Activated B cell treated with CpG ODN at 0.5 μM for 24 hours (primary cell): ENCODE measurements around the gene PLS1. TPM values are rescaled to one million over a fixed set of nuclear protein-coding genes. Genes with fewer than 3 reads are reported as not detected.
"Not testable (repeated sequence)": the region's sequence is repeated elsewhere in the genome, so short reads cannot be mapped to it uniquely, and the experiment has no call there.

Experiments used
- ATAC-seq: fragments of 200-7000 bp; cut with Tn5 transposase; one replicate; pipeline ENCODE4 v1.10.0; 2021; ENCODE audit warnings: low read depth, mild to moderate bottlenecking, moderate library complexity
- CTCF ChIA-PET: fragments of 350-600 bp; sonication (Branson Sonifier 250); formaldehyde crosslinking; loops from one replicate; lab custom pipeline; 2021; ENCODE audit warnings: antibody characterized with exemption; lab: Charles Lee
- POLR2A ChIA-PET: fragments of 350-600 bp; sonication (Branson Sonifier 250); formaldehyde crosslinking; loops from one replicate; lab custom pipeline; 2021; ENCODE audit warnings: antibody characterized with exemption; lab: Charles Lee
- DNase-seq: peaks from one replicate; pipeline ENCODE4 v3.0.0; 2022
- H3K27ac Mint-ChIP-seq: one replicate; pipeline ENCODE4 v1.8.0; 2020; ENCODE audit warnings: mixed read lengths
- H3K27me3 Mint-ChIP-seq: one replicate; pipeline ENCODE4 v1.8.0; 2021; ENCODE audit warnings: mixed read lengths
- H3K36me3 Mint-ChIP-seq: one replicate; pipeline ENCODE4 v1.8.0; 2021; ENCODE audit warnings: low read depth, mixed read lengths
- H3K4me1 Mint-ChIP-seq: one replicate; pipeline ENCODE4 v1.8.0; 2021; ENCODE audit warnings: mixed read lengths
- H3K4me3 Mint-ChIP-seq: one replicate; pipeline ENCODE4 v1.8.0; 2020; ENCODE audit warnings: mild to moderate bottlenecking, mixed read lengths
- H3K9me3 Mint-ChIP-seq: one replicate; pipeline ENCODE4 v1.8.0; 2020; ENCODE audit warnings: mixed read lengths
- intact Hi-C: fragments of 100-400 bp; cut with micrococcal nuclease; formaldehyde crosslinking; loops from one replicate; pipeline ENCODE4 v1.15.1; 2024
- total RNA-seq: library from RNA; stranded (reverse); gene quantifications from 2 replicates; pipeline ENCODE4 v1.2.3, GENCODE V29; 2022
- TF ChIP-seq, protein P1 (sequence below): fragments of 200-600 bp; IDR thresholded peaks from one replicate; pipeline ENCODE4 v1.8.0; 2022; ENCODE audit warnings: antibody characterized with exemption, mild to moderate bottlenecking

The PLS1 gene
- total RNA-seq, 1 donor from 2014 or later, result 0.91 TPM

GRCh38 chr3:142746646-142747045, 150.5 kb downstream of the PLS1 start:
- H3K4me1 Mint-ChIP-seq, result no peaks in the 10 kb centered on the region
- H3K27ac Mint-ChIP-seq, result no peak overlapping the region
- CTCF ChIA-PET, result no interaction called here
- POLR2A ChIA-PET, result no interaction called here
- DNase-seq (no peak), ATAC-seq (no peak)
- no peak overlapping the region for H3K4me3 Mint-ChIP-seq
- no peaks in the 10 kb centered on the region for H3K9me3 Mint-ChIP-seq
- H3K36me3 Mint-ChIP-seq, result peaks cover 2% of the 10 kb centered on the region
- intact Hi-C loops, result no loop called here
- TF ChIP-seq, protein P1, sequence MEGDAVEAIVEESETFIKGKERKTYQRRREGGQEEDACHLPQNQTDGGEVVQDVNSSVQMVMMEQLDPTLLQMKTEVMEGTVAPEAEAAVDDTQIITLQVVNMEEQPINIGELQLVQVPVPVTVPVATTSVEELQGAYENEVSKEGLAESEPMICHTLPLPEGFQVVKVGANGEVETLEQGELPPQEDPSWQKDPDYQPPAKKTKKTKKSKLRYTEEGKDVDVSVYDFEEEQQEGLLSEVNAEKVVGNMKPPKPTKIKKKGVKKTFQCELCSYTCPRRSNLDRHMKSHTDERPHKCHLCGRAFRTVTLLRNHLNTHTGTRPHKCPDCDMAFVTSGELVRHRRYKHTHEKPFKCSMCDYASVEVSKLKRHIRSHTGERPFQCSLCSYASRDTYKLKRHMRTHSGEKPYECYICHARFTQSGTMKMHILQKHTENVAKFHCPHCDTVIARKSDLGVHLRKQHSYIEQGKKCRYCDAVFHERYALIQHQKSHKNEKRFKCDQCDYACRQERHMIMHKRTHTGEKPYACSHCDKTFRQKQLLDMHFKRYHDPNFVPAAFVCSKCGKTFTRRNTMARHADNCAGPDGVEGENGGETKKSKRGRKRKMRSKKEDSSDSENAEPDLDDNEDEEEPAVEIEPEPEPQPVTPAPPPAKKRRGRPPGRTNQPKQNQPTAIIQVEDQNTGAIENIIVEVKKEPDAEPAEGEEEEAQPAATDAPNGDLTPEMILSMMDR, result no peak
- H3K27me3 Mint-ChIP-seq, result no peaks in the 10 kb centered on the region

DNA sequence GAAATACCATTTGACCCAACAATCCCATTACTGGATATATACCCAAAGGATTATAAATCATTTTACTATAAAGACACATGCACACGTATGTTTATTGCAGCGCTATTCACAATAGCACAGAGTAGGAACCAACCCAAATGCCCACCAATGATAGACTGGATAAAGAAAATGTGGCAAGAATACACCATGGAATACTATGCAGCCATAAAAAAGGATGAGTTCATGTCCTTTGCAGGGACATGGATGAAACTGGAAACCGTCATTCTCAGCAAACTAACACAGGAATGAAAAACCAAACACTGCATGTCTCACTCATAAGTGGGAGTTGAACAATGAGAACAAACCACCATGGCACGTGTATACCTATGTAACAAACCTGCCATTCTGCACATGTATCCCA, 154.3 kb downstream of the PLS1 start:
- CTCF ChIA-PET, POLR2A ChIA-PET, H3K4me3 Mint-ChIP-seq: not testable (repeated sequence)

DNA sequence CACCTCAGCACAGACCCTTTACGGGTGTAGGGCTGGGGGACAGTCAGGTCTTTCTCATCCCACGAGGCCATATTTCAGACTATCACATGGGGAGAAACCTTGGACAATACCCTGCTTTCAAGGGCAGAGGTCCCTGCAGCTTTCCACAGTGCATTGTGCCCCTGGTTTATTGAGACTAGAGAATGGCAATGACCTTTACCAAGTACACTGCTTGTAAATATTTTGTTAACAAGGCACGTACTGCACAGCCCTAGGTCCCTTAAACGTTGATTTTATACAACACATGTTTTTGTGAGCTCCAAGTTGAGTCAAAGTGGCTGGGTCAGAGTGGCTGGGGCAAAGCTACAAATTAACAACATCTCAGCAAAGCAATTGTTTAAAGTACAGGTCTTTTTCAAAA, 156.4 kb downstream of the PLS1 start:
- H3K36me3 Mint-ChIP-seq, H3K27ac Mint-ChIP-seq, CTCF ChIA-PET, H3K4me1 Mint-ChIP-seq, DNase-seq, ATAC-seq, POLR2A ChIA-PET, H3K9me3 Mint-ChIP-seq, H3K27me3 Mint-ChIP-seq, H3K4me3 Mint-ChIP-seq, intact Hi-C loops: not testable (repeated sequence)

More for the DNA sequence above, 154.3 kb downstream of the PLS1 start:
- ATAC-seq, H3K27ac Mint-ChIP-seq, intact Hi-C loops, H3K9me3 Mint-ChIP-seq, DNase-seq, H3K36me3 Mint-ChIP-seq, H3K4me1 Mint-ChIP-seq, H3K27me3 Mint-ChIP-seq: not testable (repeated sequence)

DNA sequence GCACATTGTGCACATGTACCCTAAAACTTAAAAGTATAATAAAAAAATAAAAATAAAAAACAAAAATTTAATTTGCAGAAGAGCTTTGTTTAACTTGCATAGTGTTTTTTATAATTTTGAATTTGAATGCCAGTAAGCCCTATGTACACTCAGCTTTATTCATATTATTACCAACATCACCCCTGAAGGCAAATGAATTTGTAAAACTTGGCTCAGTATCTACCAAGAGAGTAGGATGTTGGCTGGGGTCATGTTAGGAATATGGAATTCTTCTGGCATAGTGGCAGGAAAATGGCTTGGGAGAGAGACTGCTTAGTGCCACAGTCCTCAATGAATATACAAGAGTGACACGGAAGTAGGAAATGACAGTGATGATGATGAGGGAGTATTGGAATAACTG, 158.3 kb downstream of the PLS1 start:
- no peak for DNase-seq
- intact Hi-C loops, result no loop called here
- Mint-ChIP-seq H3K4me3 (no peak overlapping the region), H3K4me1 (no peaks in the 10 kb centered on the region), H3K9me3 (peaks cover 2% of the 10 kb centered on the region), H3K27me3 (no peaks in the 10 kb centered on the region), H3K36me3 (peaks cover 2% of the 10 kb centered on the region), H3K27ac (no peak overlapping the region)
- ATAC-seq, result no peak
- CTCF ChIA-PET, result no interaction called here
- POLR2A ChIA-PET, result no interaction called here
- TF ChIP-seq, protein P1, result no peak

Other genes with a start within 250 kb of the PLS1 start
- 55.0 and 63.0 TPM in 2 replicates for gene XRN1, start 148.4 kb upstream of the PLS1 start, total RNA-seq
- gene ATR, start 17.7 kb upstream of the PLS1 start, total RNA-seq, result 47.4 and 47.6 TPM in 2 replicates
- 1.2 and 1.3 TPM in 2 replicates for gene TRPC1, start 127.6 kb downstream of the PLS1 start, total RNA-seq